Smooth muscle cell (in vitro differentiated cells): ENCODE data around the gene SELENOV. TPM values are rescaled to one million over a fixed set of nuclear protein-coding genes. Genes with fewer than 3 reads are reported as not detected.
"Not testable (repeated sequence)": the region's sequence is repeated elsewhere in the genome, so short reads cannot be mapped to it uniquely, and the experiment has no call there.

Experiments used
- DNase-seq: peaks from one replicate; lab custom pipeline; 2025; ENCODE audit not compliant: unreplicated experiment; lab: John Stamatoyannopoulos, UW
- H2AFZ ChIP-seq: fragments of 200-600 bp; sonication (generic); 2 replicates; pipeline ENCODE4 v1.6.0; 2016; ENCODE audit warnings: antibody characterized with exemption, low read depth, mild to moderate bottlenecking
- H3F3A ChIP-seq: fragments of 200-600 bp; sonication (generic); 2 replicates; pipeline ENCODE4 v1.6.0; 2017; ENCODE audit warnings: antibody characterized with exemption, low read depth
- H3K27ac ChIP-seq: fragments of 200-600 bp; sonication (generic); 2 replicates; pipeline ENCODE4 v1.5.1; 2016; ENCODE audit warnings: low read depth, mild to moderate bottlenecking
- H3K27me3 ChIP-seq: fragments of 200-600 bp; sonication (generic); 2 replicates; pipeline ENCODE4 v1.6.1; 2016; ENCODE audit warnings: low read depth, mild to moderate bottlenecking
- H3K36me3 ChIP-seq: fragments of 200-600 bp; sonication (generic); 2 replicates; pipeline ENCODE4 v1.5.1; 2016; ENCODE audit warnings: low read depth
- H3K4me1 ChIP-seq: fragments of 200-600 bp; sonication (generic); 2 replicates; pipeline ENCODE4 v1.5.1; 2016; ENCODE audit warnings: low read depth
- H3K4me2 ChIP-seq: fragments of 200-600 bp; sonication (generic); 2 replicates; pipeline ENCODE4 v1.6.0; 2016; ENCODE audit warnings: mild to moderate bottlenecking
- H3K4me3 ChIP-seq: fragments of 200-600 bp; sonication (generic); 2 replicates; pipeline ENCODE4 v1.5.1; 2016; ENCODE audit warnings: mild to moderate bottlenecking
- H3K79me2 ChIP-seq: fragments of 200-600 bp; sonication (generic); 2 replicates; pipeline ENCODE4 v1.6.0; 2016; ENCODE audit warnings: low read depth, mild to moderate bottlenecking
- H3K9ac ChIP-seq: fragments of 200-600 bp; sonication (generic); 2 replicates; pipeline ENCODE4 v1.6.0; 2016; ENCODE audit warnings: low read depth
- H3K9me3 ChIP-seq: fragments of 200-600 bp; sonication (generic); replicated peaks from 2 replicates; pipeline ENCODE4 v1.5.1; 2016; ENCODE audit warnings: low read depth
- H4K20me1 ChIP-seq: fragments of 200-600 bp; sonication (generic); 2 replicates; pipeline ENCODE4 v1.6.0; 2016; ENCODE audit warnings: low read depth
- WGBS: methylation state at CpG from one replicate; pipeline ENCODE4 v1.1.7; 2016; ENCODE audit warnings: low lambda C conversion rate; 5-methylcytosine and 5-hydroxymethylcytosine counted together
- polyA plus RNA-seq: library from polyadenylated mRNA; unstranded; fragments of >200 nt; fragmentation: Nextera tagmentation; extraction: Ambion mirVana; gene quantifications from 2 replicates; pipeline ENCODE4 v1.2.1, GENCODE V29; 2016
- total RNA-seq: library from RNA; depleted of rRNA; stranded (reverse); fragments of >200 nt; gene quantifications from 2 replicates; pipeline ENCODE4 v1.2.3, GENCODE V29; 2014
- TF ChIP-seq, protein P1 (sequence below): fragments of 200-600 bp; sonication (generic); IDR thresholded peaks from 2 replicates; pipeline ENCODE4 v1.5.1; 2017; ENCODE audit warnings: borderline replicate concordance, mild to moderate bottlenecking, antibody characterized with exemption; ENCODE audit not compliant: insufficient read depth, poor library complexity, severe bottlenecking

SELENOV gene
- total and polyA plus RNA-seq, 2 experiments from 2014 or later = not detected

DNA sequence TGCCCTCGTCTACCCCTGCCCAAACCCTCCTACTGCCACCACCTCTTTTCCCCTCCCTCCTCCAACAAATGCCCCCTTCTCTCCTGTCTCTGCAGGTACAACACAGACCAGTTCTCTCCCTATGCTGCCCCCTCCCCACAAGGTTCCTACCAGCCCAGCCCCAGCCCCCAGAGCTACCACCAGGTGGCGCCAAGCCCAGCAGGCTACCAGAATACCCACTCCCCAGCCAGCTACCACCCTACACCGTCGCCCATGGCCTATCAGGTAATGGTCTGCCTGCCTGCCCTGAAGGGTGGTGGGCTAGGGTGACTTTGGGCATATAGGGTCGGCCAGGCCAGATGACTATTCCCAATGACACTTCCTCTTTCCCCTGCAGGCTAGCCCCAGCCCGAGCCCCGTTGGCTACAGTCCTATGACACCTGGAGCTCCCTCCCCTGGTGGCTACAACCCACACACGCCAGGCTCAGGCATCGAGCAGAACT is 40.8 kb upstream of the SELENOV start:
- Histone ChIP-seq H3F3A (peaks cover 9% of the 10 kb centered on the region), H3K4me1 (no peaks in the 10 kb centered on the region), H2AFZ (no peak overlapping the region), H3K9ac (no peak overlapping the region), H3K4me3 (no peak overlapping the region), H3K9me3 (no peaks in the 10 kb centered on the region), H4K20me1 (peaks cover 12% of the 10 kb centered on the region), H3K79me2 (no peaks in the 10 kb centered on the region), H3K27ac (no peak overlapping the region), H3K4me2 (no peak overlapping the region), H3K36me3 (no peaks in the 10 kb centered on the region), H3K27me3 (no peaks in the 10 kb centered on the region)
- WGBS = 71% methylated on average over 8 of the region's 9 CpGs
- TF ChIP-seq, protein P1, sequence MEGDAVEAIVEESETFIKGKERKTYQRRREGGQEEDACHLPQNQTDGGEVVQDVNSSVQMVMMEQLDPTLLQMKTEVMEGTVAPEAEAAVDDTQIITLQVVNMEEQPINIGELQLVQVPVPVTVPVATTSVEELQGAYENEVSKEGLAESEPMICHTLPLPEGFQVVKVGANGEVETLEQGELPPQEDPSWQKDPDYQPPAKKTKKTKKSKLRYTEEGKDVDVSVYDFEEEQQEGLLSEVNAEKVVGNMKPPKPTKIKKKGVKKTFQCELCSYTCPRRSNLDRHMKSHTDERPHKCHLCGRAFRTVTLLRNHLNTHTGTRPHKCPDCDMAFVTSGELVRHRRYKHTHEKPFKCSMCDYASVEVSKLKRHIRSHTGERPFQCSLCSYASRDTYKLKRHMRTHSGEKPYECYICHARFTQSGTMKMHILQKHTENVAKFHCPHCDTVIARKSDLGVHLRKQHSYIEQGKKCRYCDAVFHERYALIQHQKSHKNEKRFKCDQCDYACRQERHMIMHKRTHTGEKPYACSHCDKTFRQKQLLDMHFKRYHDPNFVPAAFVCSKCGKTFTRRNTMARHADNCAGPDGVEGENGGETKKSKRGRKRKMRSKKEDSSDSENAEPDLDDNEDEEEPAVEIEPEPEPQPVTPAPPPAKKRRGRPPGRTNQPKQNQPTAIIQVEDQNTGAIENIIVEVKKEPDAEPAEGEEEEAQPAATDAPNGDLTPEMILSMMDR = peak; percentile 83
- DNase-seq = peak; percentile 13

DNA sequence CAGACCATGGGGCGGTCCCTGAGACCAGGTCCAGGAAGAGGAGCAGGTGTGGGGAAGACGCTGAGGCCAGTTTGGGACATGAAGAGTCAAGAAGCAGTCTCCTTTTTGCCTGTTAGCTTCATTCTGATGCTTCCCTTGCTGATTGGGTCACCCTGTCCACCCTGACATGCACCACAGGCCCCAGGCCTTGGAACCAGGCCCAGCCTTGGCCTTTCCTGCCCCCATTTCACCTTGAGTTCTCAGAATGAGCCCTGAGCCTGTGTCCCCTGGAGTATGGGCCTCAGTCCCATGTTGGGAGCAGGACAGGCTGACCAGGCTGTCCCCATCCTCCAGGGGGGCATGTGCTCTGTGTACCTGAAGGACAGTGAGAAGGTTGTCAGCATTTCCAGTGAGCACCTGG is 39.2 kb upstream of the SELENOV start:
- no peak for DNase-seq
- WGBS = 100% methylated on average over 2 of the region's 2 CpGs
- peaks cover 12% of the 10 kb centered on the region for H4K20me1 ChIP-seq
- H3K4me1 ChIP-seq = peaks cover 7% of the 10 kb centered on the region
- H2AFZ ChIP-seq = no peak overlapping the region
- no peaks in the 10 kb centered on the region for H3K27me3 ChIP-seq
- peaks cover 9% of the 10 kb centered on the region for H3F3A ChIP-seq
- H3K9ac ChIP-seq = no peak overlapping the region
- H3K4me2 ChIP-seq = no peak overlapping the region
- H3K79me2 ChIP-seq = peaks cover under 1% of the 10 kb centered on the region
- no peaks in the 10 kb centered on the region for H3K36me3 ChIP-seq
- H3K9me3 ChIP-seq = no peaks in the 10 kb centered on the region
- H3K27ac ChIP-seq = no peak overlapping the region
- TF ChIP-seq, protein P1 = no peak
- H3K4me3 ChIP-seq = no peak overlapping the region

DNA sequence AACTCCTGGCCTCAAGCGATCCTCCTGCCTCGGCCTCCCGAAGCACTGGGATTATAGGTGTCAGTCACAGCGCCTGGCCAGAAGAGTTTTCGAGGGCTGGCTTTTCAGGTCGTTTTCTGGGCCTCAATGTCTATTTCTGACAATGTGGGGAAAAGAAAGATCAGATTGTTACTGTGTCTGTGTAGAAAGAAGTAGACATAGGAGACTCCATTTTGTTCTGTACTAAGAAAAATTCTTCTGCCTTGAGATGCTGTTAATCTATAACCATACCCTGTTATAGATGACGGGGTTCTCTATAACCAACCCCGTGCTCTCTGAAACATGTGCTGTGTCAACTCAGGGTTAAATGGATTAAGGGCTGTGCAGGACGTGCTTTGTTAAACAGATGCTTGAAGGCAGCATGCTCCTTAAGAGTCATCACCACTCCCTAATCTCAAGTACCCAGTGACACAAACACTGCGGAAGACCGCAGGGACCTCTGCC is 35.6 kb upstream of the SELENOV start:
- H3K4me3 ChIP-seq, H2AFZ ChIP-seq, DNase-seq, H3F3A ChIP-seq, H4K20me1 ChIP-seq, H3K9ac ChIP-seq, H3K27me3 ChIP-seq, H3K9me3 ChIP-seq, H3K36me3 ChIP-seq: not testable (repeated sequence)
- H3K4me2 ChIP-seq = peak overlapping the region; percentile 94
- peaks cover 14% of the 10 kb centered on the region for H3K4me1 ChIP-seq
- 69% methylated on average over 11 of the region's 11 CpGs for WGBS
- peaks cover 18% of the 10 kb centered on the region for H3K79me2 ChIP-seq
- peak overlapping the region; percentile 79 for H3K27ac ChIP-seq

DNA sequence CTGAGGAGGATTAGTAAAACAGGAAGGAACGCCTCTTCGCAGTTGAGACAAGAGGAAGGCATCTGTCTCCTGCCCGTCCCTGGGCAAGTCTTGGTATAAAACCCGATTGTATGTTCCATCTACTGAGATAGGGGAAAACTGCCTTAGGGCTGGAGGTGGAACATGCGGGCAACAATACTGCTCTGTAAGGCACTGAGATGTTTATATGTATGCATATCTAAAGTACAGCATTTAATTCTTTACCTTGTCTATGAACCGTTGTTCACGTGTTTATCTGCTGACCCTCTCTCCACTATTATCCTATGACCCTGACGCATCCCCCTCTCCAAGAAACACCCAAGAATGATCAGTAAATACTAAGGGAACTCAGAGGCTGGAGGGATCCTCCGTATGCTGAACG is 35.0 kb upstream of the SELENOV start:
- Histone ChIP-seq H3K79me2 (peaks cover 18% of the 10 kb centered on the region), H3K9ac (peak overlapping the region; percentile 96), H3K27me3 (no peaks in the 10 kb centered on the region), H3K9me3 (no peaks in the 10 kb centered on the region), H3K36me3 (no peaks in the 10 kb centered on the region), H4K20me1 (no peaks in the 10 kb centered on the region), H3K4me2 (peak overlapping the region; percentile 94), H3K27ac (peak overlapping the region; percentile 79), H3K4me3 (peak overlapping the region; percentile 81), H2AFZ (no peak overlapping the region), H3K4me1 (peaks cover 14% of the 10 kb centered on the region), H3F3A (peaks cover 4% of the 10 kb centered on the region)
- no peak for DNase-seq
- TF ChIP-seq, protein P1 = no peak
- 57% methylated on average over 10 of the region's 10 CpGs for WGBS
